Dedifferentiated amniotic fluid mesenchymal stem cell (primary cell): ENCODE data around the gene PTGER3.

ENCODE experiments used
- DNase-seq: peaks from one replicate; pipeline ENCODE4 v3.0.0-alpha.2; 2016; ENCODE audit errors: extremely low spot score

The PTGER3 gene

DNA sequence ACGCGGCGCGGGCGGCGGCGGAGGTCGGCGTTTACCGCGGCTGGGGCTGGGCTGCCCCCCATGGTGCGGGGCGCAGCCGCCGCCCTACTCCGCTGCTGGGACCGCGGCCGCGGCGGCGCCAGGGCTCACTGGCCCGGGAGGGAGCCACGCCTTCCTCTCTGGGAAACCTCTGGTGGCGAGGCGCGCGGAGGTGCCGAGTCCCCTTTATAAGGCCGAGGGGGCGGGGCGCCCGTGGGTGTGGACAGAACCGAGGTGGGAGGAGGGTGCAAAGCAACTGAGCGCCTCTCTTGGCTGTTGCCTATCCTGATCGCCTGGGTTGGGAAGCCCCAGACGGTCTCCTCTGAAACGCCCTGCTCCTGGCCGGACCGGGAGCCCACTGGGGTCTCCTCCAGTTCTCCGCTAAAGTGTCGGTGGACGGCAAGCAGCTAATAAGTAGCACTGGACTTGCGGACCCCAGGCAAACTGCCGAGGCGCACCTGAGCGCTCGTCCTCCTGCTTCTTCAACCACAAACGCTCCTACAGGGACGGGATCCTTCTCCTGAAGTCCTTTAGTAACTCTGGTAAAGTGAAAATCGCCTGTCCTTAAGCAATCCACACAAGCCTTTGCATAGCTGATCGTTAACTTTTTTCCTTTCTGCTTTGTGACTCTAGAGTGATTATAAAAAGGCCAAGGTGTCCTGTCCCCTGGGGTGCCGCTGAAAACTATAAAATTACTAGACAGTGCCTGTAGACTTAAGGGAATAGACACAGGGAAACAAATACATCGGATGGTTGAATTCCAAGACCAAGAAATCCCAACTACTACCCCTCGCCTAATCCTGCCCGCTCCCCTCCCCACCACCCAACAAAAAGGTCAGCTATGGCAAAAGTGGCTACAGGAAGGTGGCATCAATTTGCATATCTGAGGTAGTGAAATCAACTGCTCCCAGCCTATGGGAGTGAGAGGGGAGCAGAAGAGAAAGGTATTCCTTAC lies at the start of gene PTGER3:
TSS of gene PTGER3 (minus strand) at position 182 of the 973 bp plus-strand sequence. CDS start 239 bp downstream, outside the sequence.
- no peak for DNase-seq

DNA sequence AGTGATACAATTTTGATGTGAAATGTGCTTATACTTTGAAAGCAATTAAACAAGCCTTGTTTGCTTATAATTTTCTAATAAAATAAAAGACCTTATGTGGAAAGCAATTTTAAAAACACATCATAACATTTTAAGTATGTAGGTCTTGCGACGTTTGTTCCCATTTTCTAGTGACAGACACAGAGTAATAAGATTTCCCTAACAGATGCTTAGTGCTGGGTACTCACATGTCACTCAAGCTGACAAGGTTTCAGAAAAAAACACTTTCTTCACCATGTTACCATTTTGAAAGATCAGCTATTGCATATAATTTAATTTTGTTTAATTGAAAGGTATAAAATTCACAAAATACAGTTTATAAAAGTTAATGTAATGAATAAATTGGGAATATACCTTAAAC lies 47.3 kb upstream of the PTGER3 start:
- DNase-seq: no peak

DNA sequence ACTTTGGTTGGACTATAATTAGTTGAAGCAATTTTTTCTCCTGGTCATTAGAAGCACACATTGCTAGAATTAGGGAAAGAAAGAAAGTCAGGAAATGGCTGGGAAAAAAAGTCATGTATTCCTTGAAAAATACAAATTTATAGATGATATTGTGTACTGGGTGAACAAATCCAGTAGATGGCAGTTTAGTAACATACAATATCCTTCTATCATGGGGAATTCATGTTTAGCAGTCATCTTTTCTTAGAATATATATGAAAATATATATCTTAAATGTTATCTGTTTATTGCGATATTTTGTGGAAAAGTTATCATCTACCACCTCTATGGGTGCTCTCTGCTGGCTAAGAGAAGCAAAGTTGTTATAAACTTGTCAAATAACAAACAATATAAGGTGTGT lies 46.3 kb upstream of the PTGER3 start:
- peak; percentile 36 for DNase-seq

DNA sequence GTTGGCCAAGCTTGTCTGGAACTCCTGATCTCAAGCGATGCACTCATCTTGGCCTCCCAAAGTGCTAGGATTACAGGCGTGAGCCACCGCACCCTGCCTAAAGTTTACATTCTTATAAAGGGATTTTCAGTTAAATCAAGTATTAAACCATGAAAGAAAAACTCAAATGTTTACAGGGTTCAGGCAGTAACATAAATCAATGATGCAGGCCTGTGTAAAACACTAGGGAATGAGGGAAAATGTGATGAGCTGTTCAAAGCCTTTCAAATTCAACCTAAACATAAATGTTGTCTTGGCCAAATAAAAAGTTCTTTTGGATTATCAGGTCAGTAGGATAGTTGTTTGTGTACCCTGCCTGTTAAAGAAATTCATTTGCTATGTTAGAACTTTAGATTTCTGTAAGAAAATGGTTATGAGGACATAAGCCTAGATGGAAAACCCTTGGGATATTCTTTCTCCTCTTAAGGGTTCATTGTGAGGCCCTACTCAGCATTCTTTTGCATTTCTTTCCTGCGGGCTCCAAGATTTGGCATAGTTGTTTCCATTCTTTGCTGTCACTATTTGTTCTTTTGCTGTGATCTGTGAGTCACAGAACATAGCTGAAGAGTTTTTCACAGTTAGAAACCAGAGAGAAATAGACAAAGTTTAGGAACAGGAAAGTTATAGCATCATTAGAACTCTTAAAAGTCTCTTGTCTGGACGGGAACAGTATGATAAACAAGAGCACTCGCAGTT lies 42.1 kb upstream of the PTGER3 start:
- peak; percentile 79 for DNase-seq

DNA sequence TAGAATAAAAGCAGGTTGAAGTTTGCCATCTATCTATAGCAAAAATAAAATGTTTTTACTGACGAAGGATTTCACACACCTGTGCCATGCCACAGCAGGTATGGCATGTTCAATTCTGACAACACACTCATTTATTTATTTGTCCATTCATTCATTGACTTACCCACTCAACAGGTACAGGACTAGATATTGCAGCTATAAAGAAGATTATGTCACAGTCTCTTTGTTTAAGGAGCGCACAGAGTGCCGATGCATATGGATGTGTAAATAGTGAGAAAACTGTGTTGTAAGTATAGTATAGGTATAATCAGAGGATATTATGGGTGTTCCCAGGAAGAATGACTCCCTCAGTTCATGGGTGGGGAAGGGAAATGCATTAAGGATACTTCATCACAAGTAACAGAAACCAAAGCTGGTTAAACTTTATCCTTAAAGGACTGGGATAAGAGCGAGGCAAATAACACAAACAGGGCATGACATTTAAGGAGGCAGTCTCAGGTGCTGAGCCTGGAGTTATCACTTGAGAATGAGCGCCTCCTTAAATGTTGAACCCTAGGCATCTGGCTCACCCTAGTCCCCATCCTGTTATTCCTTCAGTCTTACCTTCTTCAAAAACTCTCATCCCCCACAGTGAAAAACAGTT lies 41.1 kb upstream of the PTGER3 start:
- DNase-seq: no peak

DNA sequence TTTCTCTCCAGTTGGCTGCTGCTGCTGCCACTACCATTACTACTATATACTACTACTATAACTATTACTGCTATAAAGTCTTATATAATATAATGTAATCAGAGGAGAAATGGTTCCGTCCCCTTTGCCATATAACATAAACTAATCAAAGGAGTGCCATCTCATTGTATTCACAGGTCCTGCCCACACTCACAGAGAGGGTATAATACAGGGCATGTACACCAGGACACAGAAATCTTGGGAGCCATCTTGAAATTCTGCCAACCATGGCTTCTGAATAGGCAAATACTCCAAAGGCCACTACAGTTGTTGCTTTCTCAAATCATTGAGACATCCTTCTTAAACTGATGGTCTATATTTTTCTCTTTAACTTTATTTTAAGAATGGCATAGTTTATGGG lies 40.1 kb upstream of the PTGER3 start:
- DNase-seq: no peak

DNA sequence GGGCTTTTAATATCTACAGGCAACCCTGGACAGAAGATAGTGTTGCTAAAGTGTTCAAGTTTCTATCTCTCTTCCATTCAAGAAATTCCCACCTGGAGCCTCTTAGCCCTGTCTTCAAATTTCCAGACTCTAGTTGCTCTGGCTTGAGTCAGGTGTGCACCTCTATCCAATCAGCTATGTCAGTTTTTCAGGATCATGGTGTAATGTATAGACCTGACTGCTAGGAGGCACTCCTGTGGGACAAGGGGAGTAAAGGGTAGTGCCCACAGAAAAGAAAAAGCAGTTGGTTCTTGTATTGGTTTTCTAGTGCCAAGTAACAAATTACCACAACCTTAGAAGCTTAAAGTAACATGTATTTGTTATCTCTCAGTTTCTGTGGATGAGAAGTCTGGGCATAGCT lies 39.4 kb upstream of the PTGER3 start:
- DNase-seq: no peak

DNA sequence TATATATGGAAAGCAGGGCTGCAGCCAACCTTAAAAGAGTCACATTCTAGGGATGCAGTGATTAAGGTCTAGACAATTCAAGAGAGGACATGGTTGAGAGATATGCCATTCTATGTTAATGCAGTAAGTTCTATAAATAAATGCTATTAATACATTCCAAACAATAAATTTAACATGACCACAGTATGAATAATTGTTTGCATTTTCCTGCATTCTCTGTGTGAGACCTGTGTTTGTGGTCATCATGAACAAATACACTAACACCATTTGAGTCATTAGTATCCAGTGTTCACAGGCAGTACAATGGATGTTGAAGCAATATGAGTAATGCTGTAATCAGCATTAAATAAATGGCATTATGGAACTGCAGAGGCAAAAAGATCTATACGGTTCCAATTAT lies 38.7 kb upstream of the PTGER3 start:
- no peak for DNase-seq

DNA sequence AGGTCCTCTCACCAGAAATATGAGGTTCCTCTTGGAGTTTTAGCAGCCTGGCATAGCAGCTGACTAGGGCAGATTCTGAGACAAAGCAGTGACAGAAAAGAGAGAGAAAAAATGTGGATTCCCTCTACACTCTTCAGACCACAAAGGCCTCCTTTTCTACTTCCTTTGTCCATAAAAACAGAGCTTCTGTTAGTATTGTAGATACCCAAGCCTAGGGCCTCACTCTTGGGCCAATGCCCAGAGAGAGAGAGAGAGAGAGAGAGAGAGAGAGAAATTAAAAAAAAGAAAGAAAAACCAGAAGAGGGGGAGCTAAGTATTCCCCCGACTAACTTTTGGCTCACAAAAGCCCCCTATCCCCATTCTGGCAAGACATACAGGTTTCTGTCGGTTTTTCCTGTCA lies 35.7 kb upstream of the PTGER3 start:
- no peak for DNase-seq

DNA sequence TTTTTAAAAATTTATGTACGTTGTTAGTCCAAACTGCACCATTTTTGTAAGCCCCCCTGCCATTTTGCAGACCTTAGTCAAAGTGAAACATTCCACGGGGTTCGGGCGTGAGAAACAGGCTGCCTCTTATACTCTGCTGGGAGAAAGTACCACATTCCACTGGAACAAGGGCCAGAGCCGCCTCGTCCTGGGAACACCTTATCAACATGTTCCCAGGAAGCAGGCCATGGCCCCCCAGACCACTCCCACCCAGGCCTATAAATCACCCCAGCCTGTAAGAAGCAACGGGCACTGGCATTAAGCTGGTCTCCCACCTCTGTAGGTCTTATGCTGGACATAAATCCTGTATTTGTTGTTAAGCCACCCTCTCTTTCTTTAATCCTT lies 34.1 kb upstream of the PTGER3 start:
- DNase-seq: no peak

DNA sequence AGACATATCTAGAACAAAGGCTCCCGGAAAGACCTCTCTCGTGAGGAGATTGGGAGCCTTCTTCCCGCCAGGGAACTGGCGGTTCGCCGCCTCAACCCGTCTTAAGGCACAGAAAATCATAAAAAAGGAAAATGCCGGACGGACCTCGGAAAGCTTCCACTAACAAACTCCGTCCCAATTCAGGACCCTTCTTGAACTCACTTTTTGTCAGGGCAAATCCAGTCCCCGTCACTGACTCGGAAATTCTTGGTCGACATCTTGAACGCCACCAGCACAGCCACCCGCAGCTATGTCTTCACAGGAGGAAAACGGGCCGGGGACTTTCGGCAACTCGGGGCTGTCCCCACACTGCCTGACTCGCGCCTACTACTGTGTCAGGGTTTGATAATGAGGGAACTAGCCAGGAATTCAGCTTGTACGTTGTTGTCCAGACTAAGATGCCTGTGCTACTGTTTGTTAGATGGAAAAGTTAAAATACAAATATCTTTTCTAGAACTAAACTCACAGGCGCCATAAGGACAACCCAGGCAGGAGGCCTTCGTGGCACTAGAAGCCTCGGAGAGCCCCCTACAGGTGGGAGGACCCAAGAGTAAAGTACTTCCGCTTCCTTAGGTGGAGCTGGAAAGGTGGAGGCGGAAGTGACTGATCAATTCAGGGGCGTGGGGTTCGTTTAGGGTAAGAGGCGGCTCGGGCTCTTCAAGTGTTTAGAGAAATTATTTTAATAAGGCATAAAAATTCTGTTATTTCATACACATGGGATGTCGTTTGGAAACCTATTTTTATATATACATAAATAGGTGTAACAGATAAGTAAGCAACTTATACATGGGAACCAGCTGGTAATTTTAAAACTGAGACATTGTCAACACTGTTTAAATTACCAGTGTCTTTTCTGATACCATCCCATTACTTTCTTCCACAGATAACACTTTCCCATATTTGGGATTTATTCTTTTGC lies 33.4 kb upstream of the PTGER3 start, which contains the start of gene ZRANB2:
TSS of gene ZRANB2 (minus strand) at position 297 of the 958 bp plus-strand sequence. CDS start at position 257, 40 bp downstream.
- peak; percentile 97 for DNase-seq

DNA sequence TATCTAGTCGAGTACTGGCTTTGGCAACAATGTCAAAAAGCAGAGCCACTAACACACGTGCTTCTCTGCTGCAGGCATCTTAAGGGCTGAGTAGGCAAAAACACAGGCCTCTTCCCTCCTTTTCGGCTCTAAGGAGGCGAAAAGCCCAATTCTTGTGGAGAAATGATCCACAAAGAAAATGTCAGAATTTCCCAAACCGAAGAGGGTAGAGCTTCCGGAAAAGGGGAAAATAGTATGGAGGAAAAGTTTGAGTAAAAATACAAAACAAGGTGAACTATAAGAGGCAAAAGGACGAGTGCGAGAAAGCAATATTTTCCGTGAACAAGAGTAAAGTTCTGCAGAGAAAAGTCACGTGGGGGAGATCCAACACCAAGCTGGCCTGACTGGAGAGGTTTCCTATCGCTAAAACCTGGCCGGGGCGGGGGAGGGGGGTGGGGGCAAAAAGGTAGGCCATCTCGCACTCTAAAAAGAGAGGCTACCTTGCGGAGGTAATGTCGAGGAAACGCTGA lies 32.7 kb upstream of the PTGER3 start:
- DNase-seq: no peak

DNA sequence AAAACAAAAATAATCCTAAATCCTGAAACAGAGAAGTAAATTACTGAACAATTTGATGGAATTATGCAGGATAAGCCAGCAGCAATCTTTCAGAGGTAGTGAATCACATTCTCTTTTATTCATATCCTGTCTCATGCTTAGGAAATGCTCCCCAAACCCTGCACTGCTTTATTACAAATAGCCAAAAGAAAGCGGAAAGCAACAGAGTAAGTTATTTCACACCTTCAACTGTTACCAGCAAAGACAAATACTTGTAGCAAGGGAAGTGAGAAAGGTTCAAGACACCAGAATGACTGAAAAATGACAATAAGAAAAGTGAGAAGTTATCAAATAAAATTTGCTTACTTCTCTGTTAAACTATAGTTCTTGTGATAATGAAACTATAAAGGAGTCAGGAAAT lies 27.1 kb upstream of the PTGER3 start:
- DNase-seq: no peak

DNA sequence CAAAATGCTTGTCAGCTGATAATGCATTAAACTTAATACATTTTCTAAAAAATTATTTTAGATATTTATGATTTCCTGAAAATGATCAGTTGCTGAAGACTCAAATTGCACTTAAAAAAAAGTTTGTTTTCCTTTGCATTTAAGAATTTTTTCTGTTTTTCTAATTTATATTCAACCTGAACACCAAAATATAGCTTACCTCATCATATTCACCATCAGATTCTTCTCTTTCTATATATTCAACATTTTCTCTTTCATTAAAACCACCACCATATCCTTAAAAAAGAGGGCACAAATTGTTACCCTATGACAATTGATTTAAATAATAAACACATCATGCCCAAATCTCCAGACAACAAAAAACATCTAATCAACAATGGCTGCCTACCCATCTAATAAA lies 24.7 kb upstream of the PTGER3 start:
- no peak for DNase-seq

DNA sequence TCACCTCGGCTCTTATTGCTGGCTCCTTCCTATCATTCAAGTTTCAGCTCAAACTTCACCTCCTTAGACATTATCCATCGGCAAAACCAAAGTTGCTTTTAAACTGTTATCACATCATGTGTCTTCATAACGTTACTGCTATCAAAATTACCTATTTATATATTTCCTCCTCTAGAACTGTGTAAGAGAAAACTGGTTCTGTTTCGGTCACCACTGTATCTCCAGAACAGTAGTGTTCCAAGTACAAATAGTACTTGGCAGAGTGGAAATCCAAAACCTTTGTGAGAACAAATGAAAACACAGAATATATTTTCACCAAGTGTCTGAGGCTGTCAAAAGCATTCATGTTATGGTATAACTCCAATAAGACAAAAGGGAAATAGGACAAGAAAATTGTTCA lies 24.1 kb upstream of the PTGER3 start:
- DNase-seq: no peak

DNA sequence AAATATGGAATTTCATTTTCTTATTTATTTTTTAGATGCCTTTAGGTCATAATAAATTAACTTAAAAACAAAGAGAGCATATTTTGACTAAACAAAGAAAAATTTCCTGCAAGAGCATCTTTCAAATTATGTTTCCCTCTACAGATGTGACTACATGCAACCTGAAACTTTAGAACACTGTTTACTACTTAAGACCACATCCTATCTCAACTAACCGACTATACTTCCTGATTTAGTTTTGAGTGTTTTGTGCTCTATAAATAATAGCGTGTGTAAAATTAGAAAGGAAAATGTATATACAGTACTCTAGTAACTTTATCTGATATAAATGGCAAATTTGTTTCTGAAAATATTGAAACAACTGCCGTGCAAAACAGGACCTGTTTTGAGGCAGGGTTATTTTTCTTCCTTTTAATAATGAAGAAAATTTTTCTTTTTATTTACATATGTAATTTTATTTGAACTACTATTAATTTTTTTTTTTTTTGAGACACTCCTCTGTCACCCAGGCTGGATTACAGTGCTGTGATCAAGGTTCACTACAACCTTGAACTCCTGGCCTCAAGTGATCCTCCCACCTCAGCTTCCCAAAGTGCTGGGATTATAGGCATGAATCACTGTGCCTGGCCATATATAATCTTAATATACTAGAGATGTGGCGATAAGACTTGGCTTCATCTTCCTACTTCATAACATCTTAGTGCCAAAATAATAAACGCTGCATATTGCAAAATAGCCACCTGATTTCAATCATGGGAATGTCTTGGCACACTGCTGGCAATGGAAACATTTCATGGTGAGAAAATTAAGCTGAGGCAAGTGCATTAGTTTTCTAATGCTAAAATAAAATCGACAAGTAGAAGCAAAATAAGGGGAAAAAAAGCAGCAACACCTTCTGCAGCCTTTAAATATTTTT lies 21.0 kb upstream of the PTGER3 start:
- no peak for DNase-seq

DNA sequence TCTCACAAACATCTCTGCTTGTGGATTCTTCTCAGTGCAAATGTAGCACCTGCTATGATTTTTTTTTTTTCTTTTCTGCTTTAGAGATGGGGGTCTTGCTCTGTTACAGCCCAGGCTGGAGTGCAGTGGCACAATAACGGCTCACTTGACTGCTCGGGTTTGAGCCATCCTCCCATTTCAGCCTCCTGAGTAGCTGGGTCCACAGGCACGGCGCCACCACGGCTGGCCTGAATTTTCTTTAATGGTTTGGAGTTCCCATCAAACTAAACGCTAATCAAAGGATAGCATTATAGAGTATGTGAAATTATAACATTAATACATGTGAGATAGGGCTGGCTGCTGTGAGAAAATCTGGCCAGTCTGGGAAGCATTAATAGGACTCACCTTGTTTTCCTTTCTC lies 7.2 kb upstream of the PTGER3 start:
- DNase-seq: no peak

DNA sequence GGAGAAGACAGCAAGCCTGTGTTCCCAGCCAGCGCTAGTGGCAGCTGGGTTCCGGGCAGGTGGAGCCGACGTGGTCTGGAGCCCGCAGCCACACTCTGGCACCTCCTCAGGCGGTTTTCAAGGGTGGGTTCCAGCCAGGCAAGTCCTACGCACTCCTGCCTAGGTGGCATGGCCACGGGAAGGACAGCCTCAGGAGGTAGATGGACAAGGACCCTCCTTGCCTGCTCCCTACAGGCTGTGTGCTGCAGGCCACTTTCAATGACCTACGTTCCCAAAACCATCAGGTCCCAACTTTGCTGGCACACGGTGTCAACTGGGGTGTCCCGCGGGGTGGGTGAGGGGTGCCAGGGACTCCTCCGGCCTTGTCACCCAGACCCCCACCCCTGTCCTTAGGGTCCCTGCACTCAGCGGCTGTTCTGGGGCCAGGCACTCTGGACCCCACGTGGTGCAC lies 6.7 kb upstream of the PTGER3 start:
- DNase-seq: no peak

DNA sequence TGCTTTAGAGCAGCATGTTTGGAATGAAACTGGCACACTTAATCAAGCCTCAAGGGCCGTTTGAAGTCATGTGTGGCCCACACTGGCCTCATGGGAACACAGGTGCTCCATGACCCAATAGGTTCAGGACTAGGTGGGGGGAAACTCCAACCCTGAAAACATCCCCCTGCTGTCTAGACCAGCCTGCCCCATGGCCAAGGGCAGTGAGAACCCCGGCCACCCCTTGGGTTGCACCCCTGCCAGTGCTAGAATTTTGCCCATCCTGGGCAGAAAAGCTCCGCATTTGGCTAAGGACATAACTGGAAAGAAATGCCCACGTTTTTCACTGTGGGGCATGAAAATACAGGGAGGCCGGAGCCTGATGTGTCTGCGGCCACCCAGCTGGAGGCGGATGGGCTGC lies 6.1 kb upstream of the PTGER3 start:
- no peak for DNase-seq

DNA sequence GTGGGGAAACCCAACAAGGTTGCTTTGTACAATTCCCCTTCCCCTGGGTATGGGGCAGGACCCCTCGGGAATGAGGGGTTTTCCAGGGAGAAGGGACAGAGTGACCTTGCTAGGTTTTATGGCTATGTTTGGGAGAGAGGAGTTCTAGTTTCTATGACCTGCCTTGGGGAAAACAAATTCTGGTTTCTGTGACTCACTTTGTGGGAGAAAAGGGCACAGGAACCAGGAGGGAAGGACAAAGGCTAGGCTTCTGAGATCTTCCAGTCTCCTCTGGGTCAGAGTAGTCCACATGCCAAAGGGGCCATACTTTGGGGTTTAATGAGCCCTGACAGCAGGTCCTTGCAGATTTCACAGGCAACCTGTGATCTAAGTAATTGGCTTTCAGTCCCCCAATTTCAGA lies 5.5 kb upstream of the PTGER3 start:
- no peak for DNase-seq
